Measurements from ENCODE around the gene FKBP5. TPM values are rescaled to one million over a fixed set of nuclear protein-coding genes. Genes with fewer than 3 reads are reported as not detected.

FKBP5 gene
- total and polyA plus RNA-seq, 2 of the 4 experiments (the other 2 are of a cell fraction), result 6.8 to 7.0 TPM

- WGBS, 2 experiments (ENCODE audit: extremely low coverage in 2 of 2, insufficient read length in 1 of 2), result 100% methylated on average over 6 of the region's 13 CpGs; no CpG with 5 or more reads in 1 of the 2 experiments
- CTCF ChIA-PET, result interaction anchor here (0.6 kb wide), 1 partner anchor 70 kb away, joined by 4 read pairs; no protein-coding TSS in a partner anchor
Observed at GRCh38 chr6:35607517-35608233, 81.0 kb downstream of the FKBP5 start.

More at GRCh38 chr6:35607517-35608233, 81.0 kb downstream of the FKBP5 start:
- intact Hi-C loops (cut with micrococcal nuclease) (no loop called here), dilution Hi-C loops (cut with HindIII; ENCODE audit: low sequenced_read_pairs, unreplicated experiment) (no loop called here), in situ Hi-C loops (cut with MboI; ENCODE audit: low sequenced_read_pairs) (no loop called here)
- no peak overlapping the region for H2BK20ac ChIP-seq (ENCODE audit: low read depth, low read length)
- H3K4ac ChIP-seq (ENCODE audit: low read depth, low read length), result no peak overlapping the region; the same call in 1 of the 2 replicates
- no peak overlapping the region for H2BK5ac ChIP-seq (ENCODE audit: low read depth, low read length, poor library complexity, severe bottlenecking)
- no peaks in the 10 kb centered on the region for H3K36me3 ChIP-seq (ENCODE audit: control insufficient read depth, insufficient read depth, low read length)
- H3K27ac ChIP-seq (ENCODE audit: insufficient read depth, low read length), result no peak overlapping the region
- BruUV-seq (replicated peaks), result no TSS peak
- no peak overlapping the region for H4K5ac ChIP-seq (ENCODE audit: low read depth, low read length)
- TF ChIP-seq CHD1 (IDR thresholded peaks at IDR 0.05; ENCODE audit: low read depth, low read length) (no peak), CEBPB (IDR thresholded peaks at IDR 0.05; ENCODE audit: low read depth, low read length) (no peak), ELK1 (IDR thresholded peaks at IDR 0.05; ENCODE audit: borderline replicate concordance, low read depth, low read length) (no peak), FOS (IDR thresholded peaks at IDR 0.05; ENCODE audit: low read depth, low read length) (no peak), BHLHE40 (IDR thresholded peaks at IDR 0.05; ENCODE audit: low read depth, low read length) (no peak), RFX5 (IDR thresholded peaks at IDR 0.05; ENCODE audit: low read depth, low read length) (no peak), NFE2L2 (IDR thresholded peaks at IDR 0.05; ENCODE audit: low read depth, low read length) (no peak), USF2 (IDR thresholded peaks at IDR 0.05; ENCODE audit: low read depth, low read length) (no peak)
- TF ChIP-seq, protein P1, sequence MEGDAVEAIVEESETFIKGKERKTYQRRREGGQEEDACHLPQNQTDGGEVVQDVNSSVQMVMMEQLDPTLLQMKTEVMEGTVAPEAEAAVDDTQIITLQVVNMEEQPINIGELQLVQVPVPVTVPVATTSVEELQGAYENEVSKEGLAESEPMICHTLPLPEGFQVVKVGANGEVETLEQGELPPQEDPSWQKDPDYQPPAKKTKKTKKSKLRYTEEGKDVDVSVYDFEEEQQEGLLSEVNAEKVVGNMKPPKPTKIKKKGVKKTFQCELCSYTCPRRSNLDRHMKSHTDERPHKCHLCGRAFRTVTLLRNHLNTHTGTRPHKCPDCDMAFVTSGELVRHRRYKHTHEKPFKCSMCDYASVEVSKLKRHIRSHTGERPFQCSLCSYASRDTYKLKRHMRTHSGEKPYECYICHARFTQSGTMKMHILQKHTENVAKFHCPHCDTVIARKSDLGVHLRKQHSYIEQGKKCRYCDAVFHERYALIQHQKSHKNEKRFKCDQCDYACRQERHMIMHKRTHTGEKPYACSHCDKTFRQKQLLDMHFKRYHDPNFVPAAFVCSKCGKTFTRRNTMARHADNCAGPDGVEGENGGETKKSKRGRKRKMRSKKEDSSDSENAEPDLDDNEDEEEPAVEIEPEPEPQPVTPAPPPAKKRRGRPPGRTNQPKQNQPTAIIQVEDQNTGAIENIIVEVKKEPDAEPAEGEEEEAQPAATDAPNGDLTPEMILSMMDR (conservative IDR thresholded peaks at IDR 0.05; ENCODE audit: low read depth, low read length), result no peak
- POLR2A ChIA-PET (ENCODE audit: unreplicated experiment), result no interaction called here
- H2BK120ac ChIP-seq (ENCODE audit: low read depth, low read length), result no peak overlapping the region
- H3K4me1 ChIP-seq (ENCODE audit: control insufficient read depth, insufficient read depth, low read length), result peaks cover 7% of the 10 kb centered on the region
- no peak overlapping the region for H3K18ac ChIP-seq (ENCODE audit: low read depth, low read length)
- H4K8ac ChIP-seq (ENCODE audit: low read depth in 2 of 2, low read length in 2 of 2), result no peak overlapping the region
- peaks cover 5% of the 10 kb centered on the region for H3K9me1 ChIP-seq (ENCODE audit: insufficient read depth, low read length)
- H3K9ac ChIP-seq (ENCODE audit: low read depth, low read length), result no peak overlapping the region
- 0 out of 4 replicates have a peak, but pooled peaks cover 0 to 2% of the 10 kb centered on the region in 2 experiments for H3K79me1 ChIP-seq (ENCODE audit: low read depth in 1 of 2, low read length in 2 of 2)
- H3K56ac ChIP-seq (ENCODE audit: extremely low read depth, insufficient read depth, low read length), result no peak overlapping the region
- no peak overlapping the region for H3K23ac ChIP-seq (ENCODE audit: low read depth, low read length)
- no peak overlapping the region for H3K4me3 ChIP-seq (ENCODE audit: insufficient read depth, low read depth, low read length)
- H2BK15ac ChIP-seq (ENCODE audit: low read depth, low read length), result no peak overlapping the region
- H4K91ac ChIP-seq (ENCODE audit: insufficient read depth, low read depth, low read length), result no peak overlapping the region
- H3K14ac ChIP-seq (replicated peaks; ENCODE audit: low read depth, low read length), result no peak overlapping the region
- no peak overlapping the region for H2AK9ac ChIP-seq (replicated peaks; ENCODE audit: low read depth, low read length, poor library complexity)
- no peak overlapping the region for H3K4me2 ChIP-seq (ENCODE audit: low read depth, low read length)
- H4K20me1 ChIP-seq (ENCODE audit: insufficient read depth, low read length), result no peaks in the 10 kb centered on the region
- DNase-seq, result no peak
- peak overlapping the region; percentile 77 for H2AK5ac ChIP-seq (ENCODE audit: low read depth, low read length)
- H2AFZ ChIP-seq (replicated peaks; ENCODE audit: low read length, poor library complexity), result no peak overlapping the region
- H3K9me3 ChIP-seq (ENCODE audit: control insufficient read depth, insufficient read depth, low read length), result no peaks in the 10 kb centered on the region
- no peaks in the 10 kb centered on the region for H3K27me3 ChIP-seq (ENCODE audit: control insufficient read depth, insufficient read depth, low read length)
- no peak for ATAC-seq (ENCODE audit: low read depth)
